Frontal cortex (tissue), 4 donors: ENCODE measurements around the gene IGLL5. TPM values are rescaled to one million over a fixed set of nuclear protein-coding genes. Genes with fewer than 3 reads are reported as not detected.
"Not testable (repeated sequence)": the region's sequence is repeated elsewhere in the genome, so short reads cannot be mapped to it uniquely, and the experiment has no call there.

ENCODE experiments used
- DNase-seq, 2 donors: peaks; one replicate each; pipeline ENCODE4 v3.0.0; 2012; ENCODE audit warnings: low spot score in 2 of 2
- FAIRE-seq: peaks from 2 replicates; lab custom pipeline; 2012; peaks lifted over from hg19 to GRCh38; lab: Jason Lieb, UNC
- total RNA-seq: library from RNA; depleted of rRNA; stranded (reverse); fragments of >200 nt; gene quantifications from one replicate; pipeline ENCODE4 v1.2.3, GENCODE V29; 2014
- donor health status: control.
- donor health status: control.
- donor health status: control.

IGLL5 gene
- total RNA-seq, 1 donor from 2014 or later = not detected

GRCh38 chr22:22895776-22896445, 8.3 kb downstream of the IGLL5 start:
- FAIRE-seq = no peak

GRCh38 chr22:22896601-22897000, 9.0 kb downstream of the IGLL5 start:
- DNase-seq (no peak), FAIRE-seq (no peak)

More at GRCh38 chr22:22895776-22896445, 8.3 kb downstream of the IGLL5 start:
- no peak for DNase-seq

- no peak for FAIRE-seq
- DNase-seq = no peak
Measured at GRCh38 chr22:22897091-22897490, 9.5 kb downstream of the IGLL5 start.

GRCh38 chr22:22897947-22898346, 10.3 kb downstream of the IGLL5 start:
- DNase-seq (no peak), FAIRE-seq (no peak)

GRCh38 chr22:22898411-22898950, 10.9 kb downstream of the IGLL5 start:
- not testable (repeated sequence) for FAIRE-seq, DNase-seq

GRCh38 chr22:22899342-22900080, 11.9 kb downstream of the IGLL5 start:
- not testable (repeated sequence) for FAIRE-seq, DNase-seq

- FAIRE-seq, DNase-seq: not testable (repeated sequence)
Measured at GRCh38 chr22:22900527-22901205, 13.1 kb downstream of the IGLL5 start.

GRCh38 chr22:22901578-22902218, 14.1 kb downstream of the IGLL5 start:
- DNase-seq = no peak
- FAIRE-seq = no peak

GRCh38 chr22:22902247-22903001, 14.8 kb downstream of the IGLL5 start:
- FAIRE-seq = no peak
- no peak for DNase-seq

- FAIRE-seq (no peak), DNase-seq (no peak)
Measured at GRCh38 chr22:22903355-22903777, 15.8 kb downstream of the IGLL5 start.

GRCh38 chr22:22903781-22904192, 16.2 kb downstream of the IGLL5 start:
- FAIRE-seq, DNase-seq: not testable (repeated sequence)

GRCh38 chr22:22904736-22905135, 17.1 kb downstream of the IGLL5 start:
- not testable (repeated sequence) for DNase-seq, FAIRE-seq

GRCh38 chr22:22906391-22906790, 18.8 kb downstream of the IGLL5 start:
- DNase-seq, FAIRE-seq: not testable (repeated sequence)

GRCh38 chr22:22906907-22907550, 19.4 kb downstream of the IGLL5 start:
- FAIRE-seq (no peak), DNase-seq (no peak)

GRCh38 chr22:22907551-22908494, 20.2 kb downstream of the IGLL5 start:
- DNase-seq = no peak
- FAIRE-seq = no peak

- FAIRE-seq = no peak
- DNase-seq = no peak
Measured at GRCh38 chr22:22908495-22908861, 20.9 kb downstream of the IGLL5 start.

GRCh38 chr22:22908941-22909604, 21.5 kb downstream of the IGLL5 start:
- no peak for FAIRE-seq
- no peak for DNase-seq
